GM21423 (cell line): ENCODE results near the gene TBC1D22B.

Experiments
- ATAC-seq: cut with Tn5 transposase; IDR thresholded peaks from one replicate; pipeline ENCODE4 v1.9.1; 2021; ENCODE audit warnings: mild to moderate bottlenecking, moderate library complexity; ENCODE audit not compliant: unreplicated experiment

TBC1D22B gene

DNA sequence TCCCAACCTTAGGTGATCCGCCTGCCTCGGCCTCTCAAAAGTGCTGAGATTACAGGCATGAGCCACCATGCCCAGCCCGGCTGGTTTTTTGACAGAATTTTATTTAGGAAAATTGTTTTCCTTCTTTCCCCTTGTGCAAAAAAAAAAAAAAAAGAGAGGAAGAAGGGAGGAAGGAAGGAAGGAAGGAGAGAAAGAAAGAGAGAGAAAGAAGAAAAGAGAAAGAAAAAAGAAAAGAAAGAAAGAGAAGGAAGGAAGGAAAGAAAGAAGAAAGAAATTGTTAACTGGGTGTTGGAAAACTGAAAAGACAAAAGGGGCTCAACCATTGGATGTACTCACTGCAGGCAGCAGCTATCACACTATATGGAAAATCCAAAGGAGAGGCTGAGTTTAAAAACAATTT is 94.8 kb downstream of the TBC1D22B start:
- ATAC-seq, result no peak

DNA sequence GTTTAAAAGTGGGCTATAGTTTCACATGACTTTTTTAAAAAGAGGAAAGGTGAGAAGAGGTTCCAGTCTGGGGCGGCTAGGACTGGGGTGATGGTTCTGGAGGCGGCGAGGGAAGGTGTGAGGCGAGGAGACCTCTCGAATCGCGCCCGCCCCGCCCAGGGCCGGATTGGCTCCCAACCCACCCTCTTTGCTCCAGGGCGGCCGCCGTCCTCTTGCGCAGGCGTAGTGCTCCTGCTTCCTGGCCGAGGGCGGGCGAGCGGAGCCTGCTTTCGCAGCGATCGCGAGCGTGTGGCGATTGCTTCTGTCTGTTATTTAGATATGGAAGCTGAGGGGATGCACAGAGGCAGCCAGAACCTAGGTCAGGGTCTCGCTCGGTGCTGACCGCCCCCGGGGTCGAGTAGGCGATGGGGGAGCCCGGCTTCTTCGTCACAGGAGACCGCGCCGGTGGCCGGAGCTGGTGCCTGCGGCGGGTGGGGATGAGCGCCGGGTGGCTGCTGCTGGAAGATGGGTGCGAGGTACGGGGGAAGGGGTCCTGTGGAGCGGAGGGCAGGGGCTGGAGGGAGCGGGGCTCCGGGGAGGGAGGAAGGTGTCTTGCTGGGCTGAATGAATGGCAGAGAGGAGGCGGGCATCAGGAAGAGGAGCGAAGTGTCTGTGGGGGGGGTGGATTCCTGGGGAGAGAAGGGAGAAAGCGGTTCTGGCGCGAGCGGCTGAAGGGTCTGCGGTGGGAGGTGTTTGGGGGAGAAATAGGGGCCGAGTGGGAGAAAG is 96.4 kb downstream of the TBC1D22B start, which contains the start of gene RNF8:
RNF8 (plus strand) TSS at position 223 of the 765 bp plus-strand sequence; CDS start at position 405, 182 bp downstream.
- ATAC-seq, result peak; percentile 91

GRCh38 chr6:37354526-37355384 is 97.2 kb downstream of the TBC1D22B start:
- no peak for ATAC-seq

GRCh38 chr6:37357288-37357687 is 99.7 kb downstream of the TBC1D22B start:
- no peak for ATAC-seq

DNA sequence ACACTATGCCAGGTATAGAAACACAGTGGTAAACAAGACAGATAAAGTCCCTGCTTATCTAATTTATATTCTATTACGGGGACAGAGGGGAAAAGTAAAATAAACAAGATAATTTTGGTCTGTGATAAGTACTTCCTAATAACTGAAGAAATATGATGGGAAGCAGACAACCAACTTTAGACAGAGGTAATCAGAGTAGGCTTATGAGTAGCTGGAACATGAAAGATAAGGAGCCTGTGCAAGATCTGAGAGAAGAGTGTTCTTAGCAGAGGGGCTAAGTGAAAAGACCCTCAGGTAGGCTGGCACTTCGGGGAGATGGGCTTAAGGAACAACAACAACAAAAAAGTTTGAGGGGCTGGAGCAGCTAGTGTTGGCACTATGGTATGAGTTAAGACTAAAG is 100.3 kb downstream of the TBC1D22B start:
- ATAC-seq, result no peak

DNA sequence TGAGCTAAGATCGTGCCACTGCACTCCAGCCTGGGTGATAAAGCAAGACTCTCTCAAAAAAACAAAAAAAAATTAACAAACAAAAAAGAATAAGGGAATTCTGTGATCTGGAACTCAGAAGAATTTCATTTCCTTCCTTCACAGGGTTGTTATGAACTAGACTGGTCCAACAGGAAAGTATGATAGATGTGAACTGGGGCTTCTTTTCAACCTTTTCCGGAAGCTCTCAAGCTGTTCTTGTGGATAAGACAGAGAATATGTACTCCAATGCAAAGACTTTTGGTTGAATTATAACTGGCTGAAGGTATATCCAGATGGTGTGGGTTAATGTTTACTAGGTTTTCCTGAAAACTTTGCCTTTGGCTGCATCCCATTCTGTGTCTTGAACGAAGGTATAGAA is 101.5 kb downstream of the TBC1D22B start:
- ATAC-seq, result no peak

GRCh38 chr6:37362101-37362828 is 104.7 kb downstream of the TBC1D22B start:
- no peak for ATAC-seq

DNA sequence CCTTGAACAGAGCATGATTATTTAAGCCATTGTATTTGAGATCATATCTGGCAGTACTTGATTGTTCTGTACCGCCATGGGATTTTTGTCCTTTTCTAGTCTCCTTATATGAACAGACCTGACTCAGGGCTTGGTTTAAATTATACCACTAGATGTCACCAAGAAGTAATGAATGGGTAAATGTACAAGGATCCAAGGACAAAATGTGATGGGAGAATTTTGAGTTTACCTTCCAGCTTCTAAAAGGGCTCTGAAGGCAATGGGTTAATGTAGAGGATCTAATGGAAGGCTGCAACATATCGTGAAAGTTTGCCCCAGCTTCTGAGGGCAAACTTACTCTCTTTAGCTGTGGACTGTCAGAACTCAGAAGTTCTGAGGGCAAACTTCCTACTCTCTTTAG is 108.2 kb downstream of the TBC1D22B start:
- ATAC-seq, result no peak

DNA sequence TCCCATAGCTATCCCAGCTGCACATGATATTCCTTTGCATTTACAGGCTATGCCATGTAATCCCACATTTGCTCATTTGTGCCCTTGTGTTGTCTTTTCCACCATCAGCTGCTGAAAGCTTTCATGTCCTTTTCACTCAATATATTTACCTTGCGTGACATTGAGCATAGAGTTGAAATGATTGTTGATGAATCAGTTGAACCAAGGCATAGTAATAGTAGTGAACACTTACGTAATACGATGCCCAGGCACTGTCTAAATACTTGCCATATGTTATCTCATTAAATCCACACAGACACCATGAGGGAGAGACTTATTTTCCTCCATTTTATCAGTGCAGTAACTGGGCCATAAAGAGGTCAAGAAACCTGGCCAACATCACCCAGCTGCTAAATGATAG is 109.3 kb downstream of the TBC1D22B start:
- ATAC-seq, result no peak

DNA sequence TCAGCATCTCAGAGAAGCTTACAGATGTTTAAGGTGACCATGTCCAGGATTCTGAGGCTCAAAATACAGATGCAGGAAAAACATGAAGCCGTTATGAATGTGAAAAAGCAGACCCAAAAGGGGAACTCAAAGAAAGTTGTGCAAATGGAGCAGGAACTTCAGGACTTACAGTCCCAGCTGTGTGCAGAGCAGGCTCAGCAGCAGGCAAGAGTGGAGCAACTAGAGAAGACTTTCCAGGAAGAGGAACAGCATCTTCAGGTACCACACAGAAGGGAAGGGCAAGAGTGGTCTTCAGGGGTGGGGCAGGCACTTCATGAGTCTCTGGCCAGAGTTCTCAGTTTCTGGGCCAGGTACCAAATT is 111.4 kb downstream of the TBC1D22B start:
- no peak for ATAC-seq

DNA sequence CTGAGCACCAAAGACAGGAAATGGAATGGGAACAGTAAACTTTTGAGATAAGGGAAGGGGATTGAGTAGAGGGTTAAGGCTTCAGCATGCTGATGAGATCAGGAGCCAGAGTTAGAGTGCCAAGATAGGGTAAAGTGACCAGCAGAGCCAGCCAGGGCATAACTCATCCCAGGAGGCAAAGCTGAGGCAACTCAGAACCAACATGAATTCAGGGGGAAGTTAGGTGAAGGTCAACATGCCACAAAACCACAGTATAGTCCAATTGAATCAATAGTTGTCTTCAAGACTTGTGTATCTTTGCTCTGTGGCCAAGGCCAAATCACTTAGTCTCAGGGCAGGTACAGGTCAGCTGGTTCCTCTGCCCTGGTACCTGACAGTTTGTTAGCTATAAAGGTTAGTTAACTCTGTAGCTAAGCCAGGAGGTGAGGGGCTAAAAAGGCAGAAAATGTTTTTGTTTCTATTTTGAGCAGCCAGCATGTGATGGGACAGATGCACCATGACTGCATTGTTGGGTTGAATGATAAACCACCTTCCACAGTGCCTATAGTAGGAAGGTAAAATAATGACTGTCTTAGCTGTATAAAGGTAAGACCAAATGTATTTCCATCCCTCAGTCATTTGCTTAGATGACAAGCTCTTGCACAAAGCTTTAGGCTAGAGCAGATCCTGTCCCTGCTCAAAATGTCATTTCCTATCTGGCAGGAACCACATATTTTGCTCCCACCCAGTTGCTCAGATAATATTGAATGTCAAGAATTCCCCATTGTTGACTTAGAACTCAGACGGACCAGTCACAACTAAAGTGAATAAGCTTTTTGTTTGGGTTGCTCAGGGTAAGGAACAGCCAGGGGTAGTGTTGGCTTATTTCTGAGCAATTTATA is 112.0 kb downstream of the TBC1D22B start:
- no peak for ATAC-seq

- no peak for ATAC-seq
These were observed 113.8 kb downstream of the TBC1D22B start for GRCh38 chr6:37371154-37372083.

DNA sequence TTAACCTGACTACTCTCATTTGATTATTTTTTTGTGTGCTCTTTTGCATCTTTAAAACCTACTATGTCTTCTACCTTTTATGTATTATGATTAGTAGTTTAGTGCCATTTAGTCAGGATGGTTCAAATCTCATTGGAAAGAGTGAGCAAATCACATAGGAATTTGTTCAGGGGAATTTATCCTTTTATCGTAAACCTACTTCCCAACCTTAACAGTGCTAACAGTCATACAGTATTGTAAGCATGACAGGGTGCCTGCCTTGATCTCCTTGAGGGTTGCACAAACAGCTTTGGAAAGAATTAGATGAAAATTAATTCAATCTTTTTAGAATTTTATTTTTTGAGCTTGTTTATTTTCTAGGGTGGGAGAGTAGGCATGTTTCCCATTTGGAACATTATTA is 114.5 kb downstream of the TBC1D22B start:
- ATAC-seq, result no peak

DNA sequence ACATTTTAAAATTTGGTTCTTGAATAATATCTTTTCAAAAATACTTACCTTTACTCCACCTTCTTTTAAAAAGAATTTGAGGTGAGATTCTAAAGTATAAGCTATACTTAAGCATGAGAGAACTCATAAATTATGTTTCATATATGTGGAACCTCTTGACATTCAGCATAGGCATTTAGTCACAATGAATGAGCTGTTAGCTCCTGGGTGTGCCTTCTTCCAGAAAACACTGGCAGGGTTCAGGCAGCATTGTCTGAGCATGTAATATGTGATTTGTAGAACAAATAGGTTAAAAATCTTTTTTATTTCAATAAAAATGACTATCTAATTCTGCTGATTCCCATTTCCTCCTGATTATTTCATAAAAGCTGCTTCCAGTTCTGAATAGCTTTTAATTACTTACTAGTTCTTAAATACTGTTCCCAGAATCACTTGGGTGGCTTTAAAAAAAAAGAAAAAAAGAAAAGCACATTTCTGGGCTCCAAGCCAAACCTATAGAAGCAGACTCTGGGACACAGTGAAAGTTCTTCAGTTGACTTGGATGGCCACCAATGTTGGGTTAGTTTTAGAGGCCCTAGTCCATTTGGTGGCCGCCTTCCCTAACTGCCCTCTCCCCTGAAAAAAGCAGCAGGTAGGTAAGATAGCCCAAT is 116.4 kb downstream of the TBC1D22B start:
- ATAC-seq, result no peak

- no peak for ATAC-seq
These were observed 117.8 kb downstream of the TBC1D22B start for GRCh38 chr6:37375376-37375775.

- ATAC-seq, result no peak
These were observed 118.6 kb downstream of the TBC1D22B start for GRCh38 chr6:37376078-37376743.

- no peak for ATAC-seq
These were observed 124.0 kb downstream of the TBC1D22B start for GRCh38 chr6:37381579-37381978.
